GM12878 (cell line): ENCODE data around the gene TTC9B. TPM values are rescaled to one million over a fixed set of nuclear protein-coding genes. Genes with fewer than 3 reads are reported as not detected.

Source experiments
- CREB1 ChIP-seq: IDR thresholded peaks from 2 replicates; pipeline ENCODE4 v1.6.1; 2012; ENCODE audit warnings: low read depth, mild to moderate bottlenecking, inconsistent platforms
- EGR1 ChIP-seq, 2 experiments: IDR thresholded peaks; 1 replicate in 1 of 2; 2 replicates in 1 of 2; pipeline ENCODE4 v1.6.1; 2011 to 2012; ENCODE audit warnings: low read depth in 2 of 2, low read length in 2 of 2, borderline replicate concordance in 1 of 2, mild to moderate bottlenecking in 1 of 2, moderate library complexity in 1 of 2
- FOXK2 ChIP-seq: fragments of 450-650 bp; IDR thresholded peaks from 2 replicates; pipeline ENCODE4 v1.6.1; 2017; ENCODE audit warnings: mild to moderate bottlenecking, moderate library complexity
- IKZF1 ChIP-seq: fragments of 450-650 bp; conservative IDR thresholded peaks from 2 replicates; pipeline ENCODE4 v1.6.1; 2017; ENCODE audit warnings: antibody characterized with exemption, mild to moderate bottlenecking
- KLF5 ChIP-seq: fragments of 450-650 bp; IDR thresholded peaks from 2 replicates; pipeline ENCODE4 v1.6.1; 2014; ENCODE audit warnings: mild to moderate bottlenecking; ENCODE audit not compliant: partially characterized antibody
- PRDM15 ChIP-seq: fragments of 450-650 bp; formaldehyde crosslinking; IDR thresholded peaks from 2 replicates; pipeline ENCODE4 v1.4.0; 2020; ENCODE audit warnings: mild to moderate bottlenecking, moderate library complexity
- RAD51 ChIP-seq: fragments of 450-650 bp; IDR thresholded peaks from 2 replicates; pipeline ENCODE4 v1.6.1; 2016; ENCODE audit warnings: moderate library complexity, mild to moderate bottlenecking, inconsistent platforms
- REST ChIP-seq: IDR thresholded peaks from 2 replicates; pipeline ENCODE4 v1.6.1; 2012; ENCODE audit warnings: mild to moderate bottlenecking, low read depth, low read length
- SKIL ChIP-seq: fragments of 450-650 bp; IDR thresholded peaks from 2 replicates; pipeline ENCODE4 v1.6.1; 2017; ENCODE audit warnings: mild to moderate bottlenecking, low read depth, inconsistent platforms; ENCODE audit not compliant: poor library complexity, severe bottlenecking
- SMAD5 ChIP-seq: IDR thresholded peaks from 2 replicates; pipeline ENCODE4 v1.6.1; 2016; ENCODE audit warnings: antibody characterized with exemption, low read depth
- SMC3 ChIP-seq: IDR thresholded peaks from 2 replicates; pipeline ENCODE4 v1.6.1; 2011; ENCODE audit warnings: low read length, improper control_type of control experiment, borderline replicate concordance
- SUPT20H ChIP-seq: IDR thresholded peaks from 2 replicates; pipeline ENCODE4 v1.6.1; 2011; ENCODE audit warnings: low read depth, mild to moderate bottlenecking, low read length, moderate library complexity, borderline replicate concordance; ENCODE audit not compliant: control insufficient read depth
- TBL1XR1 ChIP-seq: IDR thresholded peaks from 2 replicates; pipeline ENCODE4 v1.6.1; 2012; ENCODE audit warnings: low read depth, low read length, improper control_type of control experiment
- ZBTB4 ChIP-seq: fragments of 450-650 bp; formaldehyde crosslinking; IDR thresholded peaks from 2 replicates; pipeline ENCODE4 v1.4.0; 2022; ENCODE audit warnings: mild to moderate bottlenecking, moderate library complexity
- polyA plus RNA-seq, 11 experiments: library from polyadenylated mRNA; depleted of rRNA in 4 of 11; unstranded in 6 of 11; stranded (reverse) in 5 of 11; fragments of >200 nt; fragmentation: Nextera tagmentation in 4 of 11; fragmentation: Illumina TruSeq in 1 of 11; extraction: Ambion mirVana in 4 of 11; extraction: Trizol in 1 of 11; gene quantifications; 1 replicate in 1 of 11; 2 replicates in 10 of 11; pipeline versions ENCODE4 v1.2.1 to v1.2.3, GENCODE V29; 2011 to 2016; ENCODE audit warnings: inconsistent platforms in 2 of 11, missing spikeins in 2 of 11, low read depth in 1 of 11
- total RNA-seq, 4 experiments: library from RNA; depleted of rRNA in 3 of 4; stranded (reverse); fragments of >200 nt in 3 of 4; fragmentation: Illumina TruSeq in 1 of 4; extraction: Trizol in 1 of 4; gene quantifications; 2 replicates each; pipeline versions ENCODE4 v1.2.1 to v1.2.3, GENCODE V29; 2013 to 2021

The TTC9B gene
- total and polyA plus RNA-seq, 10 of the 15 experiments (the other 5 are each of a cell fraction or from before 2014, with no cell fraction given): 0.04 to 0.14 (median 0.10) TPM; not detected in 7

- TF ChIP-seq ZBTB4 (CRISPR knock-in tag) (no peak), CREB1 (no peak), TBL1XR1 (no peak), IKZF1 (no peak), SMAD5 (no peak), RAD51 (no peak), FOXK2 (no peak), SUPT20H (no peak), PRDM15 (no peak), SKIL (no peak), KLF5 (no peak), SMC3 (no peak), REST (no peak), EGR1 (IDR thresholded peaks at IDR 0.05; ENCODE audit: borderline replicate concordance in 1 of 2, low read depth in 2 of 2, low read length in 2 of 2) (no peak)
Measured at GRCh38 chr19:40241125-40241808, 23.1 kb upstream of the TTC9B start (continued).
